Measurements from ENCODE around the gene AP4M1. TPM values are rescaled to one million over a fixed set of nuclear protein-coding genes. Genes with fewer than 3 reads are reported as not detected.

AP4M1 gene
- total RNA-seq, 4 donors from 2014 or later = 23.0 to 34.1 (median 25.9) TPM

GRCh38 chr7:100152937-100153666, 51.7 kb downstream of the AP4M1 start:
- H3K9me3 ChIP-seq = no peaks in the 10 kb centered on the region

GRCh38 chr7:100153708-100154535, 52.5 kb downstream of the AP4M1 start:
- no peak overlapping the region for H3K4me3 ChIP-seq
- peak overlapping the region in 2 of 4 donors; percentile 21 to 49 for H3K27ac ChIP-seq
- no peaks in the 10 kb centered on the region for H3K27me3 ChIP-seq

More at GRCh38 chr7:100152937-100153666, 51.7 kb downstream of the AP4M1 start:
- no peak for DNase-seq (ENCODE audit: low spot score in 2 of 2)
- Histone ChIP-seq H3K27ac (peak overlapping the region in 1 of 4 donors; percentile 35), H3K4me3 (no peak overlapping the region), H3K36me3 (peaks cover 0 to 59% (median 0%) of the 10 kb centered on the region in 3 donors), H3K27me3 (no peaks in the 10 kb centered on the region), H3K4me1 (peaks cover 0 to 72% (median 21%) of the 10 kb centered on the region in 4 donors)
- WGBS, 2 donors = 82 to 89% methylated on average over 18 of the region's 18 CpGs
- no peak for TF ChIP-seq POLR2A (IDR thresholded peaks at IDR 0.05)
- TF ChIP-seq EP300 (IDR thresholded peaks at IDR 0.05) = no peak
- TF ChIP-seq CTCF (IDR thresholded peaks at IDR 0.05) = no peak

GRCh38 chr7:100154651-100155491, 53.4 kb downstream of the AP4M1 start:
- Histone ChIP-seq H3K27me3 (no peaks in the 10 kb centered on the region), H3K36me3 (peaks cover 0 to 59% (median 0%) of the 10 kb centered on the region in 3 donors), H3K4me1 (peaks cover 0 to 70% (median 19%) of the 10 kb centered on the region in 4 donors), H3K27ac (peak overlapping the region in 1 of 4 donors; percentile 49), H3K9me3 (no peaks in the 10 kb centered on the region), H3K4me3 (no peak overlapping the region)
- no peak for TF ChIP-seq POLR2A (IDR thresholded peaks at IDR 0.05)
- DNase-seq (ENCODE audit: low spot score in 2 of 2) = no peak
- WGBS, 2 donors = 66 to 68% methylated on average over 24 to 28 of the region's 30 CpGs

More at GRCh38 chr7:100153708-100154535, 52.5 kb downstream of the AP4M1 start:
- Histone ChIP-seq H3K9me3 (no peaks in the 10 kb centered on the region), H3K4me1 (peaks cover 0 to 74% (median 23%) of the 10 kb centered on the region in 4 donors), H3K36me3 (peaks cover 0 to 59% (median 0%) of the 10 kb centered on the region in 3 donors)
- no peak for DNase-seq (ENCODE audit: low spot score in 2 of 2)
- TF ChIP-seq CTCF (IDR thresholded peaks at IDR 0.05) (no peak), EP300 (IDR thresholded peaks at IDR 0.05) (no peak), POLR2A (IDR thresholded peaks at IDR 0.05) (no peak)
- 74 to 80% methylated on average over 16 of the region's 16 CpGs for WGBS, 2 donors

- peaks cover 0 to 61% (median 16%) of the 10 kb centered on the region in 4 donors for H3K4me1 ChIP-seq
- H3K9me3 ChIP-seq = no peaks in the 10 kb centered on the region
- H3K27ac ChIP-seq = no peak overlapping the region
- DNase-seq (ENCODE audit: low spot score in 2 of 2) = no peak
- H3K36me3 ChIP-seq = peaks cover 0 to 56% (median 0%) of the 10 kb centered on the region in 3 donors
- TF ChIP-seq EP300 (IDR thresholded peaks at IDR 0.05) = no peak
- TF ChIP-seq CTCF (IDR thresholded peaks at IDR 0.05) = no peak
- TF ChIP-seq POLR2A (IDR thresholded peaks at IDR 0.05) = no peak
- H3K27me3 ChIP-seq = no peaks in the 10 kb centered on the region
- H3K4me3 ChIP-seq = no peak overlapping the region
- 85 to 86% methylated on average over 20 of the region's 20 CpGs for WGBS, 2 donors
Observed at GRCh38 chr7:100155553-100156317, 54.3 kb downstream of the AP4M1 start.
